LNCAP (cell line): Measurements from ENCODE around the gene PLD2.

Source experiments
- CTCF ChIP-seq: fragments of 450-650 bp; IDR thresholded peaks from 2 replicates; pipeline ENCODE4 v1.5.1; 2017; ENCODE audit warnings: mild to moderate bottlenecking

The PLD2 gene

GRCh38 chr17:4771519-4772234, 35.3 kb upstream of the PLD2 start, which contains the start of gene TM4SF5:
TM4SF5 (plus strand) TSS chr17:4771886; CDS start chr17:4771923, 37 bp downstream.
- TF ChIP-seq CTCF = no peak

- no peak for TF ChIP-seq CTCF
Observed at GRCh38 chr17:4772235-4772613, 34.7 kb upstream of the PLD2 start.

- TF ChIP-seq CTCF = no peak
Observed at GRCh38 chr17:4777969-4778760, 28.8 kb upstream of the PLD2 start.

GRCh38 chr17:4780325-4780955, 26.5 kb upstream of the PLD2 start:
- no peak for TF ChIP-seq CTCF

DNA sequence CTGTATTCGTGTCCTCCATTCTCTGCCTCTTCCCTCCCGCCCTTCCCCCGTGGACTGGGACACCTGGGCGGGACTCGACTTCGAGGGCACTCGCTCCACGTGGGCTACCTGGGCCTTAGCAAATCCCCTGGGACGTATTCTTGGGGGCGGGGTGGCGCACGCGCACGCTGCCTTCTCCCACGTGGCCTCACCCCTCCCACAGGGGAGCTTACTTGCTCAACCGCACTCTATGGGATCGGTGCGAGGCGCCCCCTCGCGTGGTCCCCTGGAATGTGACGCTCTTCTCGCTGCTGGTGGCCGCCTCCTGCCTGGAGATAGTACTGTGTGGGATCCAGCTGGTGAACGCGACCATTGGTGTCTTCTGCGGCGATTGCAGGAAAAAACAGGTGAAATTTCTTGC, 24.3 kb upstream of the PLD2 start:
- TF ChIP-seq CTCF = no peak

DNA sequence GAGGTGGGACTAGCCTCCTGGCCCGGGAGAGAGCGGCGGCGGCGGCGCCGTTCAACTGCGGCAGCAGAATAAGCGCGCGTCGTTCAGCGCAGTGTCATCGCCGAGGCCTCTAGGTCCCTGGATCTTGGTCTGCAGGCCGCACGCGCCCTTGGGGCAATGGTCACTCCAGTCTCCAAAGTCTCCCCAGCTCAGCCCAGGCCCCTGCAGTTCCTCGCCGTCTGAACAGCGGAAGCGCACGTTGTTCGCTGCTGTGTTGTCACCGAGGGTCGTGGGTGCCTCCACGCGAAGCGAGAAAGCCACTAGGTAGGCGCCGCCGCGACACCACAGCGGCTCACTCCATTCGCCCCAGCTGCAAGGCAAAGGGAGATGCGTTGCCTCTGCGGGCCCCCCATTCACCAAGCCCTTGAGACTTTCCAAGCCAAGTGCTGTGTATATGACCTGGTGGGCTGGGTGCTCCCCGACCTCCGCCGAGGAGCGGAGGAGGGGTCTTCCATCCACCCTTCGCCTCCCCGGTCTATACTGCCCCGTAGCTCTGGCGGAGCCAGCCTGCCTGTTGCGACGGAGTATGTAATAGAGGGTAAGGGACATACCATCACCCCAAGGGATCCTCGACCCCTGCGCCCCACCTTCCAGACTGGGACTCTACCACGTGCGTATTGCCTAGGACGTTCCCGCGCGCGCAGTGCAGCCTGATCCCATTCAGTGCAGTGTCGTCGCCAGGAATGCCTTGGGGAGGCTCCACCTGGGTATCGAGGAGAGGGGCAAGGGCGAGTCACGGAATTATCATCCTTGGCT, 21.4 kb upstream of the PLD2 start:
- no peak for TF ChIP-seq CTCF

GRCh38 chr17:4786106-4786511, 20.8 kb upstream of the PLD2 start, which contains the start of gene VMO1:
VMO1 (minus strand) TSS chr17:4786364; CDS start chr17:4786352, 12 bp downstream.
- TF ChIP-seq CTCF = no peak
